Breast epithelium (tissue), 3 donors: Measurements from ENCODE around the gene TENM3.

Source experiments
- CTCF ChIP-seq, 3 donors: fragments of 450-650 bp; IDR thresholded peaks; one replicate each; pipeline ENCODE4 v1.5.1; 2016 to 2017; ENCODE audit warnings: antibody characterized with exemption in 3 of 3, mild to moderate bottlenecking in 3 of 3, moderate library complexity in 3 of 3
- POLR2A ChIP-seq: fragments of 450-650 bp; IDR thresholded peaks from one replicate; pipeline ENCODE4 v1.6.1; 2016; ENCODE audit warnings: antibody characterized with exemption, mild to moderate bottlenecking, moderate library complexity
- POLR2AphosphoS5 ChIP-seq, 3 donors: sonication (generic); formaldehyde crosslinking; IDR thresholded peaks; one replicate each; pipeline ENCODE4 v1.6.1; 2017; ENCODE audit warnings: antibody characterized with exemption in 3 of 3

DNA sequence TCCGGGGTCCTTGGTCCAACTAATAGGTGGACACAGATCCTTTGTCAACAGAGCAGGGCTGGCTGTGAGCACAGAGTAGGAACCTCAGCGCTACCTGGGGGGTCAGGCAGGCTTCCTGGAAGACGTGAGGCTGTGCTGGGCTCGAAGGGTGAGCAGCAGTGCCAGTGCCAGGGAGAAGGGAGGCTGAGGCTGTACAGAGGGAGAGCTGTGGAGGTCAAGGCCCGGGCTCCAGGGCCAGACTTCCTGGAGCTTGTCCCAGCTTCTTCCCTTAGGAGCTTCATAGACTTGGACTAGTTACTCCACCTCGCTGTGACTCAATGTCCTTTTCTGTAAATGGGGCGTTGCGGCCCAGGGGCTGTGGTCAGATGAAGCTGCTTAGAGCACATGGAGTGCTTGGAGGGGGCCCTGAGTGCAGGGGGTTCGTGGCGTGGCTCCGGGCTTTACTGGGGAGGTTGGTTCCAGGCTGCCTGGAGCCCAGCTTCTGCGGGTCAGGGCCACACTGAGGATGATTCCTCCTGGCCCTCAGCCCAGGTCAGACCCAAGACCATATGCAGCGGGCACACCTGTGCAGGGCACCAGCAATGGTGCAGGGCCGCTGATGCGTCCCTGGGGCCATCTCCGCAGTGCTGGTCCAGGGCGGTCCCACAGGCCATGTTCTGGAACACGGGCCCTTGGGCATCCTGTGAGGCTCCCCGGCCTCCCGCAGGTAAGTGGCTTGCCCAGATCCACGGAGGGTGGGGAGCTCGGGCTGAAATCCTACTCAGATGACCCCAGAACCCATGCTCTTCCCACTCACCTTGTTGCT lies 575.9 kb downstream of the TENM3 start:
- TF ChIP-seq CTCF (IDR thresholded peaks at IDR 0.05) (no peak), POLR2A (no peak), POLR2AphosphoS5 (IDR thresholded peaks at IDR 0.05) (no peak)
